GM12891 (cell line): ENCODE measurements around the gene XXYLT1.

Experiments
- PAX5 ChIP-seq: IDR thresholded peaks from 2 replicates; pipeline ENCODE4 v1.6.1; 2011; ENCODE audit warnings: low read length, moderate library complexity, mild to moderate bottlenecking; ENCODE audit not compliant: insufficient read depth, severe bottlenecking
- POLR2A ChIP-seq: IDR thresholded peaks from 2 replicates; pipeline ENCODE4 v1.6.1; 2011; ENCODE audit warnings: low read depth, low read length, control low read depth
- POLR2AphosphoS5 ChIP-seq: IDR thresholded peaks from 2 replicates; pipeline ENCODE4 v1.6.1; 2011; ENCODE audit warnings: low read depth, low read length, control low read depth
- POU2F2 ChIP-seq: IDR thresholded peaks from 2 replicates; pipeline ENCODE4 v1.6.1; 2011; ENCODE audit warnings: low read depth, mild to moderate bottlenecking, control low read depth, low read length, moderate library complexity
- SPI1 ChIP-seq: IDR thresholded peaks from 2 replicates; pipeline ENCODE4 v1.6.1; 2011; ENCODE audit warnings: low read depth, low read length, control low read depth
- TAF1 ChIP-seq: IDR thresholded peaks from 2 replicates; pipeline ENCODE4 v1.6.1; 2011; ENCODE audit warnings: low read depth, low read length, control low read depth

GRCh38 chr3:195033531-195034091 is 237.3 kb downstream of the XXYLT1 start:
- TF ChIP-seq POLR2AphosphoS5 (no peak), TAF1 (no peak), POLR2A (no peak), PAX5 (no peak), POU2F2 (no peak), SPI1 (no peak)
